Astrocyte (in vitro differentiated cells and primary cell): ENCODE measurements around the gene COPZ2.

Experiments used
- EZH2 ChIP-seq: IDR thresholded peaks from 2 replicates; pipeline ENCODE4 v1.6.1; 2012; ENCODE audit warnings: mild to moderate bottlenecking, low read length, inconsistent platforms; ENCODE audit not compliant: insufficient read depth
- TF ChIP-seq, protein P1 (sequence below): IDR thresholded peaks from 2 replicates; pipeline ENCODE4 v1.5.1; 2011; ENCODE audit warnings: low read depth, mild to moderate bottlenecking, inconsistent platforms, low read length, moderate library complexity; ENCODE audit not compliant: insufficient read depth

- TF ChIP-seq, protein P1, sequence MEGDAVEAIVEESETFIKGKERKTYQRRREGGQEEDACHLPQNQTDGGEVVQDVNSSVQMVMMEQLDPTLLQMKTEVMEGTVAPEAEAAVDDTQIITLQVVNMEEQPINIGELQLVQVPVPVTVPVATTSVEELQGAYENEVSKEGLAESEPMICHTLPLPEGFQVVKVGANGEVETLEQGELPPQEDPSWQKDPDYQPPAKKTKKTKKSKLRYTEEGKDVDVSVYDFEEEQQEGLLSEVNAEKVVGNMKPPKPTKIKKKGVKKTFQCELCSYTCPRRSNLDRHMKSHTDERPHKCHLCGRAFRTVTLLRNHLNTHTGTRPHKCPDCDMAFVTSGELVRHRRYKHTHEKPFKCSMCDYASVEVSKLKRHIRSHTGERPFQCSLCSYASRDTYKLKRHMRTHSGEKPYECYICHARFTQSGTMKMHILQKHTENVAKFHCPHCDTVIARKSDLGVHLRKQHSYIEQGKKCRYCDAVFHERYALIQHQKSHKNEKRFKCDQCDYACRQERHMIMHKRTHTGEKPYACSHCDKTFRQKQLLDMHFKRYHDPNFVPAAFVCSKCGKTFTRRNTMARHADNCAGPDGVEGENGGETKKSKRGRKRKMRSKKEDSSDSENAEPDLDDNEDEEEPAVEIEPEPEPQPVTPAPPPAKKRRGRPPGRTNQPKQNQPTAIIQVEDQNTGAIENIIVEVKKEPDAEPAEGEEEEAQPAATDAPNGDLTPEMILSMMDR, result no peak
- no peak for TF ChIP-seq EZH2
Observed at GRCh38 chr17:48043176-48043575, 5.6 kb upstream of the COPZ2 start.
